NCI-H1694 (cell line): ENCODE results near the gene BRMS1.

ENCODE experiments used
- DNase-seq: peaks from one replicate; lab custom pipeline; 2025; lab: John Stamatoyannopoulos, UW

BRMS1 gene

GRCh38 chr11:66309475-66309874, 35.4 kb downstream of the BRMS1 start:
- no peak for DNase-seq

- DNase-seq, result no peak
Measured at GRCh38 chr11:66302656-66303055, 42.2 kb downstream of the BRMS1 start.

- no peak for DNase-seq
Measured at GRCh38 chr11:66299186-66299585, 45.7 kb downstream of the BRMS1 start.

- DNase-seq, result no peak
Measured at GRCh38 chr11:66297610-66298009, 47.3 kb downstream of the BRMS1 start.

- no peak for DNase-seq
Measured at GRCh38 chr11:66294626-66295620, 50.0 kb downstream of the BRMS1 start.

GRCh38 chr11:66293777-66294625, 50.9 kb downstream of the BRMS1 start:
- no peak for DNase-seq

- DNase-seq, result no peak
Measured at GRCh38 chr11:66293352-66293751, 51.6 kb downstream of the BRMS1 start.

GRCh38 chr11:66292543-66293332, 52.2 kb downstream of the BRMS1 start:
- DNase-seq, result no peak

GRCh38 chr11:66291706-66292542, 53.0 kb downstream of the BRMS1 start, which contains the start of gene TMEM151A:
TMEM151A (plus strand) TSS chr11:66291894; CDS start chr11:66292014, 120 bp downstream.
- no peak for DNase-seq

GRCh38 chr11:66291303-66291705, 53.6 kb downstream of the BRMS1 start:
- DNase-seq, result no peak

- no peak for DNase-seq
Measured at GRCh38 chr11:66290330-66290621, 54.6 kb downstream of the BRMS1 start.

GRCh38 chr11:66289548-66290329, 55.2 kb downstream of the BRMS1 start:
- DNase-seq, result no peak

- DNase-seq, result peak; percentile 97
Measured at GRCh38 chr11:66288671-66289547, 56.0 kb downstream of the BRMS1 start, which contains the start of gene YIF1A. YIF1A (minus strand) TSS chr11:66289143; CDS start chr11:66288985, 158 bp downstream.

GRCh38 chr11:66287889-66288670, 56.8 kb downstream of the BRMS1 start:
- DNase-seq, result no peak
